HG03432 (cell line): Measurements from ENCODE around the gene DHRS7C.

ENCODE experiments used
- ATAC-seq: cut with Tn5 transposase; IDR thresholded peaks from one replicate; pipeline ENCODE4 v1.9.1; 2021; ENCODE audit warnings: mild to moderate bottlenecking, moderate library complexity; ENCODE audit not compliant: unreplicated experiment

Gene DHRS7C

GRCh38 chr17:9790889-9791876 lies at the start of gene DHRS7C:
Gene DHRS7C, minus strand, starts transcription at chr17:9791592. Its CDS starts 308 bp downstream, at chr17:9791284.
- ATAC-seq, result no peak

- no peak for ATAC-seq
These were observed 48.0 kb upstream of the DHRS7C start for GRCh38 chr17:9839433-9839832.

- no peak for ATAC-seq
These were observed 46.4 kb upstream of the DHRS7C start for GRCh38 chr17:9837551-9838471.

GRCh38 chr17:9833922-9834321 lies 42.5 kb upstream of the DHRS7C start:
- ATAC-seq, result no peak

GRCh38 chr17:9830711-9831110 lies 39.3 kb upstream of the DHRS7C start:
- ATAC-seq, result no peak

GRCh38 chr17:9829343-9829742 lies 38.0 kb upstream of the DHRS7C start:
- no peak for ATAC-seq

GRCh38 chr17:9828296-9829295 lies 37.2 kb upstream of the DHRS7C start:
- ATAC-seq, result no peak

- ATAC-seq, result no peak
These were observed 34.3 kb upstream of the DHRS7C start, which contains the start of gene GLP2R for GRCh38 chr17:9825641-9826150. Gene GLP2R, plus strand, starts transcription at chr17:9825924. Its CDS starts 140 bp downstream, at chr17:9826064.

GRCh38 chr17:9824797-9825338 lies 33.5 kb upstream of the DHRS7C start:
- ATAC-seq, result no peak

GRCh38 chr17:9824094-9824493 lies 32.7 kb upstream of the DHRS7C start:
- ATAC-seq, result no peak

GRCh38 chr17:9821921-9822320 lies 30.5 kb upstream of the DHRS7C start, which contains the start of gene GSG1L2:
Gene GSG1L2, minus strand, starts transcription at chr17:9822079. Its CDS starts 8 bp downstream, at chr17:9822071.
- no peak for ATAC-seq

- ATAC-seq, result no peak
These were observed 29.1 kb upstream of the DHRS7C start for GRCh38 chr17:9820448-9820847.

- no peak for ATAC-seq
These were observed 27.4 kb upstream of the DHRS7C start for GRCh38 chr17:9818760-9819159.

- no peak for ATAC-seq
These were observed 25.7 kb upstream of the DHRS7C start for GRCh38 chr17:9817086-9817485.

GRCh38 chr17:9816472-9816871 lies 25.1 kb upstream of the DHRS7C start:
- ATAC-seq, result no peak

GRCh38 chr17:9814337-9814945 lies 23.0 kb upstream of the DHRS7C start:
- ATAC-seq, result no peak

GRCh38 chr17:9813166-9813565 lies 21.8 kb upstream of the DHRS7C start:
- no peak for ATAC-seq

- no peak for ATAC-seq
These were observed 20.1 kb upstream of the DHRS7C start for GRCh38 chr17:9811537-9811936.

GRCh38 chr17:9811086-9811485 lies 19.7 kb upstream of the DHRS7C start:
- no peak for ATAC-seq
